Naive thymus-derived CD8-positive, alpha-beta T cell (primary cell): Measurements from ENCODE around the gene NCAM2. TPM values are rescaled to one million over a fixed set of nuclear protein-coding genes. Genes with fewer than 3 reads are reported as not detected.

Experiments
- ATAC-seq, 2 donors: fragments of 150-1000 bp; cut with Tn5 transposase in 1 of 2; sonication (Bioruptor Pico), chemical (Tn5 transposase) in 1 of 2; 1 replicate in 1 of 2; 2 replicates in 1 of 2; pipeline ENCODE4 v1.10.0; 2021; ENCODE audit warnings: mild to moderate bottlenecking in 2 of 2, moderate library complexity in 2 of 2
- POLR2A ChIA-PET: fragments of 350-600 bp; sonication (Branson Sonifier 250); formaldehyde crosslinking; loops from one replicate; lab custom pipeline; 2021; ENCODE audit warnings: antibody characterized with exemption; lab: Charles Lee
- DNase-seq, 10 donors: peaks; one replicate each; pipeline versions ENCODE4 v3.0.0 to v3.0.0-alpha.2; 2020 to 2022
- H3K27ac Mint-ChIP-seq, 10 donors: one replicate each; pipeline ENCODE4 v1.8.0; 2020 to 2022; ENCODE audit warnings: mild to moderate bottlenecking in 10 of 10, mixed read lengths in 10 of 10, moderate library complexity in 4 of 10, inconsistent platforms in 1 of 10
- H3K27me3 Mint-ChIP-seq, 5 donors: one replicate each; pipeline ENCODE4 v1.8.0; 2021 to 2022; ENCODE audit warnings: mixed read lengths in 5 of 5
- H3K36me3 Mint-ChIP-seq, 3 donors: one replicate each; pipeline ENCODE4 v1.8.0; 2020 to 2022; ENCODE audit warnings: mixed read lengths in 3 of 3, mild to moderate bottlenecking in 2 of 3, inconsistent platforms in 1 of 3
- H3K4me1 Mint-ChIP-seq, 4 donors: one replicate each; pipeline ENCODE4 v1.8.0; 2021 to 2022; ENCODE audit warnings: mixed read lengths in 4 of 4
- H3K4me3 Mint-ChIP-seq, 10 donors: one replicate each; pipeline ENCODE4 v1.8.0; 2020 to 2022; ENCODE audit warnings: mild to moderate bottlenecking in 10 of 10, mixed read lengths in 10 of 10, moderate library complexity in 6 of 10, inconsistent platforms in 1 of 10
- H3K9me3 Mint-ChIP-seq, 9 donors: one replicate each; pipeline ENCODE4 v1.8.0; 2020 to 2022; ENCODE audit warnings: mixed read lengths in 9 of 9, mild to moderate bottlenecking in 3 of 9, inconsistent platforms in 1 of 9, moderate library complexity in 1 of 9
- polyA plus RNA-seq, 3 donors: library from polyadenylated mRNA; unstranded; fragments of 300-500 nt; fragmentation: Illumina TruSeq; gene quantifications; one replicate each; pipeline ENCODE4 v1.2.3, GENCODE V29; 2021
- total RNA-seq, 8 experiments: library from RNA in 2 of 8; stranded (reverse) in 2 of 8; gene quantifications; one replicate each; pipeline ENCODE4 v1.2.3 and lab custom pipeline; 2021 to 2026

Gene NCAM2
- total and polyA plus RNA-seq, 5 experiments from 2014 or later = not detected

DNA sequence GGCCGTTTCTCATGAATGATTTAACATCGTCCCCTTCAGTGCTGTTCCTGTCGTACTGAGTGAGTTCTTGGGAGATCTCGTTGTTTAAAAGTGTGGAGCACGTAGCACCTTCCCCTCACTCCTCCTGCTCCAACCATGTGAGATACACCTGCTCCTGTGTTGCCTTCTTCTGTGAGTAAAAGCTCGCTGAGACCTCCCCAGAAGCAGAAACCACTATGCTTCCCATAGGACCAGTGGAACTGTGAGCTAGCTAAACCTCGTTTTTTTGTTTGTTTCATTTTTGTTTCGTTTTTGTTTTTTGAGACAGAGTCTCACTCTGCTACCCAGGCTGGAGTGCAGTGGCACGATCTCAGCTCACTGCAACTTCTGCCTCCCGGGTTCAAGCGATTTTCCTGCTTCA is 198.6 kb downstream of the NCAM2 start:
- H3K4me1 Mint-ChIP-seq = peaks cover 0 to 16% (median 0%) of the 10 kb centered on the region in 4 donors
- no peak overlapping the region for H3K27ac Mint-ChIP-seq
- H3K36me3 Mint-ChIP-seq = no peaks in the 10 kb centered on the region
- DNase-seq (no peak), ATAC-seq (no peak)
- peaks cover 0 to 2% (median 0%) of the 10 kb centered on the region in 9 donors for H3K9me3 Mint-ChIP-seq
- POLR2A ChIA-PET = interaction anchor here (0.5 kb wide), 1 partner anchor 911 kb away, joined by 4 read pairs; no protein-coding TSS in a partner anchor
- no peak overlapping the region for H3K4me3 Mint-ChIP-seq
- H3K27me3 Mint-ChIP-seq = peaks cover 0 to 4% (median 0%) of the 10 kb centered on the region in 5 donors

DNA sequence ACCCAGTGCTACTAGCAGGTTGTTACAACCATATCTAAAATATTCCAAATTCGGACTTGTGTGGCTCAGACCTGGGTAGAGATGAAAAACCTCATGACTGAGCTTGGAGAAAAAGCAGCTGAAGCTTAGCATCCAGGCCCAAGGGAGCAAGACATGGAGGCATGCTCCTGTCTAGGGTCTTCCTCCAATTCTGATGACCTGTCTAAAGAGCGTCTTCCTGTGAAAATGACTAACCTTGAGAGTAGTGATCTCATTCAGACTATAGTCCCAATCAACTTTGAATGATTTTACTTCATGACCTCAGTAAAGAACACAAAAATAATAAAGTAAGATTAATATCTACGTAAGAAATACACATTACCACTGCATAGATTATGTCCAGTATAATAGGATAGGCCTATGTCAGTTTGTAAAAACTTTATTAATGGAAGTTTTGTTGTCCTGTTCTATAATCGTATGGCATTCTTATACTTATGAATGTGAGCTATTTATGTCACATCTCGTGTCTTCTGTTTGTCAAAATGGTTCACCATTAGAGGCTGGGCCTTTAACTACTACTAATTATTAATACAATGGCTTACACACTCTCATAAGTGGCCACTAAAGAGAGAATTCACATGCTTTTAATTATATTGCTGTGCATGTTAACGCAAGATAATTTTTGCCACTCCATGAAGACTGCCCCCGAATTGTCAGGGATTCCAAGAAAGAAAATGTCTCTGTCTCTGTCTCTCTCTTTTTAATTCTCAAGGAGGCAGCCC is 201.3 kb downstream of the NCAM2 start:
- no peak overlapping the region for H3K27ac Mint-ChIP-seq
- no peak for ATAC-seq
- peak overlapping the region in 2 of 10 donors; percentile 37 to 70 for H3K4me3 Mint-ChIP-seq
- POLR2A ChIA-PET = no interaction called here
- H3K27me3 Mint-ChIP-seq = no peaks in the 10 kb centered on the region
- no peak for DNase-seq
- H3K9me3 Mint-ChIP-seq = peaks cover 0 to 2% (median 0%) of the 10 kb centered on the region in 9 donors
- H3K36me3 Mint-ChIP-seq = no peaks in the 10 kb centered on the region
- peaks cover 0 to 18% (median 0%) of the 10 kb centered on the region in 4 donors for H3K4me1 Mint-ChIP-seq

DNA sequence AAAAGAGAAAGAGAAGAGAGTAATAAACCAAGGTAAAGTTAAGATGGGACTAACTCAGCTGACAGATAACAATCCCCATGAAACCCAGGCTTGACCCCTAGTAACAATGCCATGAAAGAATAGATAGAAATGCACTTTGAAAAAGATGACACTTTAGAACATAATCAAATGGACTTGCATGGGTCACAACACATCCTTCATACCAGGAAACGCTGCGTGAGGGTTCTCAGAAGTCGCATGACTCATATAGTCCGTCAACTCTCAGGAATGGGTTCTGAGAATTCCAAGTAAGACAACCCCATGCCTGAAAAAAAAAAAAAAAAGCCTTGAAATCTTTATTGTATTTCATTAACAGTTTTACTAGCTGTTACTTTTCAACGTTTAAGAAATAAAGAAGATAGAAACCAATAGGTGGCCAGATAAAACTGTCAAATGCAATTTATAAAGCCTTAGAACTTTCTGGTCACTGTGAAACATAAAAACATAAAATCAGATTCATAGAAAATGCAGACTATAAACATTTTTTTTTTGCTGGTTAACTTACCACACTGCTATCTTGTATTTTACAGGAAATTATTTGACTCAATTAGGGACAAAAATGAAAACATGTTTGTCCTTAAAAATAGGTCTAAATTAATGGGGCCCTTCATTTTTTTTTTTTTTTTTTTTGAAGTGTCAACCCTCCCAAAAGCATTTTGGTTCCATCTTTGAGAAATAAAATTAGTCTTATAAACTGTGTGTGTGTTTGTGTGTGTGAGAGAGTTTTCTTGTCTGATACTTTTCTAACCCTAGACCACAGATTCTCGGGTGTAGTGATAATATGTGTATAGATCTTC is 202.1 kb downstream of the NCAM2 start:
- H3K4me1 Mint-ChIP-seq = peaks cover 0 to 18% (median 0%) of the 10 kb centered on the region in 4 donors
- POLR2A ChIA-PET = no interaction called here
- peaks cover 0 to 2% (median 0%) of the 10 kb centered on the region in 9 donors for H3K9me3 Mint-ChIP-seq
- DNase-seq (no peak), ATAC-seq (no peak)
- H3K4me3 Mint-ChIP-seq = peak overlapping the region in 2 of 10 donors; percentile 46 to 70
- H3K36me3 Mint-ChIP-seq = no peaks in the 10 kb centered on the region
- peak overlapping the region in 1 of 10 donors; percentile 15 for H3K27ac Mint-ChIP-seq
- H3K27me3 Mint-ChIP-seq = no peaks in the 10 kb centered on the region

DNA sequence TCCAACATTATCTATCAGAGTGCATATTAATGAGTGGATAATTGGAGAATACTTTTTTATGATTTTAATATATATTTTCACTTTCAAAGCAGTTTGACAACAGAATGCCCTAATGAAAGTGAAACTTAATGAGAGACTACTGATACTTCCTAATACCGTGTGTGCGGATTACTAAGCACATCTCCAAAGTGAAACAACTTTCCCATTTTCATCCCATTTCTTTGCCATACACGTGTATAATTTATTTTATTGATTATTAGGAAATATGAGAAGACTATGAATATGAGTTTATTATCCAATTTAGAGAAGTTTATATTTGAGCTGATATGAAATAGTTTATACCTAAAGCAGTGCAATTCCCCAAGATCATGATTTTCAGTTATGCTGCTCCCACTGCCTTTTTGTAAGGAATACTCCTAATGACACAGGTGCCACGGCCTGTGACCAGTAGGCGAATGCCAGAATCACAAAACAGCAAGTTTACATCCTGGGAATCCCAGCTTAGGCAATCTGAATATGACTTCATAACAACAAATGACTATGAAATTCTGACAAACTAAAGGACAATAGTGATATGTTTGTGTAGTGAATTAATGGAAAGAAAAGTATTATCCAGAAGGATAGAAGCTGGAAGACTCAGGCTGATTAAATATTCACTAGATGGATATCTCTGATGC is 202.9 kb downstream of the NCAM2 start:
- Mint-ChIP-seq H3K4me3 (peak overlapping the region in 2 of 10 donors; percentile 42 to 46), H3K27ac (peak overlapping the region in 1 of 10 donors; percentile 15), H3K9me3 (peaks cover 0 to 2% (median 0%) of the 10 kb centered on the region in 9 donors), H3K27me3 (no peaks in the 10 kb centered on the region), H3K36me3 (no peaks in the 10 kb centered on the region), H3K4me1 (peaks cover 0 to 18% (median 0%) of the 10 kb centered on the region in 4 donors)
- POLR2A ChIA-PET = no interaction called here
- no peak for ATAC-seq
- no peak for DNase-seq

DNA sequence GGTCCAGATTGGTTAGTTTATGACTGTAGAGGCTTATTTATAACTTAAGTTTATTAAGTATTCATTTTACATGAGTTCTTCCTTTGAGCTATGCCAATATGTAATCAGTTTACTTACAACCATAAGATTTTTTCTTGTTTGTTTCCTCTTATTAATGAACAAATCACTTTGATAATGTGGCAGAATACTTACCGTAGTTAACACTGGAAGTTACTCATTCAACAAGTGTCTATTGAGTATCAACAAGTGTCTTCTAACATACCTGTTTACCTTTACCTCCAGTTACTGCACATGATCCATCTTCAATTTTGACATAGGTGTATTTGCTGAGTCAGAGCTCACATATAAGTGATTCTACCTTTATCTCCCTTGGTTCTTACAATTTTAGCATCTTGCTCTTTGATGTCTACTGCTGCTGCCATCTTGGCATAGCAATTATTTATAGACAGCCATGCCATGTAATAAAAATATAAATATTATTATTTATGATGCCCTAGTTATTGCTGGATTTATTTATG is 205.7 kb downstream of the NCAM2 start:
- POLR2A ChIA-PET = no interaction called here
- DNase-seq (no peak), ATAC-seq (no peak)
- H3K9me3 Mint-ChIP-seq = no peaks in the 10 kb centered on the region
- no peak overlapping the region for H3K4me3 Mint-ChIP-seq
- H3K4me1 Mint-ChIP-seq = peaks cover 0 to 18% (median 0%) of the 10 kb centered on the region in 4 donors
- no peaks in the 10 kb centered on the region for H3K36me3 Mint-ChIP-seq
- no peaks in the 10 kb centered on the region for H3K27me3 Mint-ChIP-seq
- no peak overlapping the region for H3K27ac Mint-ChIP-seq

DNA sequence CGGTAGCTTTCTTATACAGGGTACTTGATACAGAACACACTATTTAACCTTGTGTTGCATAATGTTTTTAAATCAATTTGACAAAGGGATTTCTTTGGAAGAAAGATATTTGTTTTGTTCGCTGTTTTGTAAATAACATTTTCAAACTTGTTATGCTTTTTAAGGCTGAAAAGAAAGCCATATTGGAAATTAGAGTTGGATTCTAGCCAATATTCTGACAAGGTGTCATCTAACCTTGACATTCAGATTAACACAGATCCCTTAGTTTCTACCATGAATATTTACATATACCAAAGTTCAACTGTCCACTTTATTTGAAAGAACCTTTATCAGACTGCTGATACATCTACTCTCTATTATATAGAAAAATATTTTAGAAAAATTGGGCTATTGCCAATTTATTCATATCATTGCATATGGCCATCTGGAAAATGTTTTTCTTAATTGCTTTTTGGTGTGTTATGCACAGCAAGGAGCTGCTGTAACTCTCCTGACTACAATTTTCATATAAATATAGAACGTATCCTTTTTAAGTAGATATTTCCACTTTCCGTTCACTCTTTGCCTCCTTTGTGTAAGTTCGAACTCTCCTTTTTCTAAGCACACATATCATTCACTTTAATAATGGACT is 206.3 kb downstream of the NCAM2 start:
- peaks cover 0 to 2% (median 0%) of the 10 kb centered on the region in 9 donors for H3K9me3 Mint-ChIP-seq
- POLR2A ChIA-PET = no interaction called here
- no peak overlapping the region for H3K27ac Mint-ChIP-seq
- ATAC-seq (no peak), DNase-seq (no peak)
- H3K4me3 Mint-ChIP-seq = no peak overlapping the region
- peaks cover 0 to 16% (median 0%) of the 10 kb centered on the region in 4 donors for H3K4me1 Mint-ChIP-seq
- H3K36me3 Mint-ChIP-seq = no peaks in the 10 kb centered on the region
- no peaks in the 10 kb centered on the region for H3K27me3 Mint-ChIP-seq

DNA sequence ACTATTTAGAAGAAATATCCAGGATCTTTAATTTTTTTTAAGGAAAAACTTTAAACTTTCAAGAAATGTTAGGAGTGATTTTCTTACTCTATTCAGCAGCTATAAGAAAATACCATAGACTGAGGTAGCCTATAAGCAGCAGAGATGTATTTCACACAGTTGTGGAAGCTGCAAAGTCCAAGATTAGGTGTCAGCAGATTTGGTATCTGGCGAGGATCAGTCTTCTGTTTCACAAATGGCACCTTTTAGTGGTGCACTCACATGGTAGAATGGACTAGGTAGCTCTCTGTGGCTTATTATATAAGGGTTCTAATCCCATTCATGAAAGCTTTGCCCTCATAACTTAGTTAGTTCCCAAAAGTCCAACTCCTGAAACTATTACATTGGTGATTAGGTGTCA is 207.4 kb downstream of the NCAM2 start:
- Mint-ChIP-seq H3K4me3 (no peak overlapping the region), H3K4me1 (peaks cover 0 to 12% (median 0%) of the 10 kb centered on the region in 4 donors), H3K36me3 (no peaks in the 10 kb centered on the region), H3K27me3 (no peaks in the 10 kb centered on the region), H3K9me3 (peaks cover 0 to 3% (median 0%) of the 10 kb centered on the region in 9 donors), H3K27ac (no peak overlapping the region)
- POLR2A ChIA-PET = no interaction called here
- DNase-seq (no peak), ATAC-seq (no peak)

DNA sequence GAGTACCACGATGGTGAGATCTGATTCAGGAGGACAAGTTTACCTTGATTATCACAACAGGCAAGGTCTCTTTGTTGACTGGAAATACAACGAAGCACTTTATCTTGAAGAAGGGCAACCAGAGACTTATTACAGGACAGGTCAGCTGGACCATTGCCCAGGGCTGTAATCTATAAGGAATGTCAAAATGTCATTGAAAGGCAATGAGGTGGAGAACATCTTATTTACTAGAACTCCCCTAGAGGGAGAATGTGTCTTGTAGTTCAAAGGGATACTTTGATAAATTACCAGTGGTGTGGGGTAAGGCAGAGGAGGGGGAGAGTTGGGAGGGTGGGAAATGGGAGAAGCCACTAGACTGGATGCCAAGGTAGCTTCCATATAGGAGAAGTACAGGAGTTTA is 212.3 kb downstream of the NCAM2 start:
- ATAC-seq (no peak), DNase-seq (no peak)
- no peak overlapping the region for H3K27ac Mint-ChIP-seq
- no peaks in the 10 kb centered on the region for H3K36me3 Mint-ChIP-seq
- H3K4me1 Mint-ChIP-seq = no peaks in the 10 kb centered on the region
- POLR2A ChIA-PET = no interaction called here
- H3K27me3 Mint-ChIP-seq = no peaks in the 10 kb centered on the region
- H3K4me3 Mint-ChIP-seq = no peak overlapping the region
- H3K9me3 Mint-ChIP-seq = peaks cover 0 to 3% (median 0%) of the 10 kb centered on the region in 9 donors

DNA sequence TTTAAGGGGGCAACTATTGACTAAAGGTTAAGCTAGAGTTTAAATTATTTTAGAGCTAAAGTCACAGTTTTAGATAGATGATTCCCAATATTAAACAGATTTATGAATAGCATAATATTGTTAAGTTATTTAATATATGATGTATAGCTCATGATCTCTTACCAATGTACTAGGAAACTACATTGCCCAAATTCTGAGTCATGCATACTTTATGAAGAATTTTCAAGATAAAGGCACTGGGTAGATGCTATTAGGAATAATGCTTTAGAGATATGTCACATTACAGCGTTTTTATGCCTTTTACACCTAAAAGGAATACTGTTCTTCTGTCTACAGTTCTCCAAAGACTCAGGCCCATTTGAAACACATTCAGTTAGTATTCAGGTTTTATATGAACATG is 215.1 kb downstream of the NCAM2 start:
- ATAC-seq = no peak
- H3K9me3 Mint-ChIP-seq = peaks cover 0 to 3% (median 0%) of the 10 kb centered on the region in 9 donors
- POLR2A ChIA-PET = no interaction called here
- H3K36me3 Mint-ChIP-seq = no peaks in the 10 kb centered on the region
- H3K4me1 Mint-ChIP-seq = no peaks in the 10 kb centered on the region
- DNase-seq = no peak
- no peaks in the 10 kb centered on the region for H3K27me3 Mint-ChIP-seq
- no peak overlapping the region for H3K27ac Mint-ChIP-seq
- no peak overlapping the region for H3K4me3 Mint-ChIP-seq

DNA sequence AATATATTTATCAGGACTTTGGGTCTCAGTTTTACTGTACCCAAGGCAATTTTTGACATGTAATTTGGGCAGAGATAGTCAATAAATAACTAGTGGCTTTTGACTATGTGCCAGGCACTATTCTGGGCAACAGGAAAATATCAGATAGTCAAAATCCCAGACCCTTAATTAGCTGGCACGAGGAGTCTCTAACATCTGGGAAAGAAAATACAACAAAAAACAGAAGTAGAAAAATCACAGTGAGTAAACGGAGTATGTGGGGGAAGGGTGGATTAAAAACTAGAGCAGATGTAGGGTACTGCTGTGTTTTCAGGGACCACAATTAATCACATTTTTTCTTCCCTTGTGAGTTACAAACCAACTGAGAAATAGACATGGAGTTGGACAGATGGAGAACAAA is 217.8 kb downstream of the NCAM2 start:
- POLR2A ChIA-PET = no interaction called here
- DNase-seq (no peak), ATAC-seq (no peak)
- Mint-ChIP-seq H3K27ac (no peak overlapping the region), H3K27me3 (no peaks in the 10 kb centered on the region), H3K4me3 (no peak overlapping the region), H3K36me3 (no peaks in the 10 kb centered on the region), H3K4me1 (no peaks in the 10 kb centered on the region), H3K9me3 (peaks cover 0 to 1% (median 0%) of the 10 kb centered on the region in 9 donors)

DNA sequence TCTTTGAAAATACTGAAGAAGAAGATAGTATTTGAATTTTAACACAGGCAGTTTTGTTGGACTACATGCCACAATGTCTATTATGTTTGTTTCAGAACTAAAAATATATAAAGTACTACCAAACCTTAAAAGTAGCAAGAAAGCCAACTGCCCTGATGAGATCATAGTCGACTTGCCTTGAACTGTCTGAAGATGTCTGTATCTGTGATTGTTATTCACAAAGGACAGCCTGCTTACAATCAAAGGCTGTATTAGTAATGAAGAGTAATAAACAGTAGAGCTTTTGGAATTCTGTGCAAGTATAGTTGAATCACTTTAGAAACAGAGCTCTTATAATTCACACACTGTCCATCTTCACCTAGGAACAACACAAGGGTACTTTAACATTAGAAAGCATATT is 228.3 kb downstream of the NCAM2 start:
- DNase-seq (no peak), ATAC-seq (no peak)
- Mint-ChIP-seq H3K4me1 (no peaks in the 10 kb centered on the region), H3K27me3 (no peaks in the 10 kb centered on the region), H3K9me3 (peaks cover 0 to 10% (median 2%) of the 10 kb centered on the region in 9 donors), H3K27ac (no peak overlapping the region), H3K4me3 (no peak overlapping the region), H3K36me3 (no peaks in the 10 kb centered on the region)
- POLR2A ChIA-PET = no interaction called here

DNA sequence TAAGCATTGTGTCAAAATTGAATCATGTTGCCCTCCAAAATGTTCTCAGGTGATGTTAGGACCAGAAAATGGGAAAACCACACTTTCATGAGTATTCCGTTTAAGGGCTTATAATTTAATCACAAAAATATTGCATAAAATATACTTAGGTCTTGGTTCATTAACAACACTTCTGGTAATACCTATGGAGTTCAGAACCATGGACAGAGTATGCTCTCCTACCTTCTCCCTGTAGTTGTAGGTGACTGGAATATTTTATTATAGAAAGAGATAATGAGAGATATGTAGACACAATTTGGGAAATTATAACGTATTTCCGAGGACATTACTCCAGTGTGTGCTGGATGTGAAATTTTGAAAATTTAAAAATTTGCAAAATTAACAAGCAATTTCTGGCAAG is 232.5 kb downstream of the NCAM2 start:
- ATAC-seq (no peak), DNase-seq (no peak)
- no peaks in the 10 kb centered on the region for H3K4me1 Mint-ChIP-seq
- POLR2A ChIA-PET = no interaction called here
- no peak overlapping the region for H3K4me3 Mint-ChIP-seq
- no peaks in the 10 kb centered on the region for H3K27me3 Mint-ChIP-seq
- no peak overlapping the region for H3K27ac Mint-ChIP-seq
- H3K36me3 Mint-ChIP-seq = no peaks in the 10 kb centered on the region
- H3K9me3 Mint-ChIP-seq = peaks cover 0 to 4% (median 0%) of the 10 kb centered on the region in 9 donors
